Left ventricle myocardium inferior (tissue), 1 donor: ENCODE measurements around the gene NINJ2. TPM values are rescaled to one million over a fixed set of nuclear protein-coding genes. Genes with fewer than 3 reads are reported as not detected.

ENCODE experiments used
- DNase-seq: peaks from one replicate; pipeline ENCODE4 v3.0.0-alpha.2; 2020
- H3K27ac ChIP-seq: fragments of 200-600 bp; replicated peaks from 2 replicates; pipeline ENCODE4 v1.8.0; 2021
- H3K27me3 ChIP-seq: fragments of 200-600 bp; 2 replicates; pipeline ENCODE4 v1.8.0; 2021; ENCODE audit warnings: low read depth
- H3K36me3 ChIP-seq: fragments of 200-600 bp; 2 replicates; pipeline ENCODE4 v1.8.0; 2021
- H3K4me1 ChIP-seq: fragments of 200-600 bp; 2 replicates; pipeline ENCODE4 v1.8.0; 2021
- H3K4me3 ChIP-seq: fragments of 200-600 bp; 2 replicates; pipeline ENCODE4 v1.8.0; 2021; ENCODE audit warnings: mild to moderate bottlenecking, moderate library complexity
- H3K9me3 ChIP-seq: fragments of 200-600 bp; replicated peaks from 2 replicates; pipeline ENCODE4 v1.8.0; 2021
- intact Hi-C: fragments of 100-400 bp; cut with micrococcal nuclease; formaldehyde crosslinking; loops from one replicate; pipeline ENCODE4 v1.11.0; 2022
- total RNA-seq: library from RNA; stranded (reverse); fragmentation: NEBNext Ultra II Directional; extraction: Animal tissue kit (Norgen Biotek cat#: 25700); gene quantifications from one replicate; pipeline ENCODE4 v1.2.1, GENCODE V29; 2021
- TF ChIP-seq, protein P1 (sequence below): fragments of 200-600 bp; IDR thresholded peaks from 2 replicates; pipeline ENCODE4 v1.8.0; 2021; ENCODE audit warnings: antibody characterized with exemption, mild to moderate bottlenecking, borderline replicate concordance
- donor health status: DM: no; HTN: yes; CAD: no; lungs with severe emphysema.

NINJ2 gene
- total RNA-seq, 1 donor from 2014 or later, result 4.6 TPM

DNA sequence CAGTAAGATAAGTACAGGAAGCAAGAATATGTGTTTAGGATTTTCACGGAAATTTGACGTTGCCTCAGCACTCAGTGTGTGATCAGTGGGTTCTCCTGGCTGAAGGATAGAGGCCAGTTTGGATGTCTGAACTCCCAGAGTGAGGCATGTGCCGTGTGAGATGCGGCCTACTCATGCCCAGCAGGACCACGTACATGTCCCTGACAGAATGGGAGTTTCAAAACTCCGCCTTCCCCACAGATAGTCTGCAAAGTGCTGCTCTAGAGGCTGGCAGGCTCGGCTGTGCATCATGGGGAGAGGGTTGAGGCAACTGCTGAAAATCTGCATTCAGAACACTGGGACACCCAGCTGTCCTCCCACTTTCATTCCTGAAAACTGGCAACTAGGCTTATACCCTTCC is 58.3 kb downstream of the NINJ2 start:
- intact Hi-C loops, result no loop called here
- peaks cover 55% of the 10 kb centered on the region for H3K4me1 ChIP-seq
- TF ChIP-seq, protein P1, sequence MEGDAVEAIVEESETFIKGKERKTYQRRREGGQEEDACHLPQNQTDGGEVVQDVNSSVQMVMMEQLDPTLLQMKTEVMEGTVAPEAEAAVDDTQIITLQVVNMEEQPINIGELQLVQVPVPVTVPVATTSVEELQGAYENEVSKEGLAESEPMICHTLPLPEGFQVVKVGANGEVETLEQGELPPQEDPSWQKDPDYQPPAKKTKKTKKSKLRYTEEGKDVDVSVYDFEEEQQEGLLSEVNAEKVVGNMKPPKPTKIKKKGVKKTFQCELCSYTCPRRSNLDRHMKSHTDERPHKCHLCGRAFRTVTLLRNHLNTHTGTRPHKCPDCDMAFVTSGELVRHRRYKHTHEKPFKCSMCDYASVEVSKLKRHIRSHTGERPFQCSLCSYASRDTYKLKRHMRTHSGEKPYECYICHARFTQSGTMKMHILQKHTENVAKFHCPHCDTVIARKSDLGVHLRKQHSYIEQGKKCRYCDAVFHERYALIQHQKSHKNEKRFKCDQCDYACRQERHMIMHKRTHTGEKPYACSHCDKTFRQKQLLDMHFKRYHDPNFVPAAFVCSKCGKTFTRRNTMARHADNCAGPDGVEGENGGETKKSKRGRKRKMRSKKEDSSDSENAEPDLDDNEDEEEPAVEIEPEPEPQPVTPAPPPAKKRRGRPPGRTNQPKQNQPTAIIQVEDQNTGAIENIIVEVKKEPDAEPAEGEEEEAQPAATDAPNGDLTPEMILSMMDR, result no peak
- no peaks in the 10 kb centered on the region for H3K27me3 ChIP-seq
- DNase-seq, result no peak
- H3K27ac ChIP-seq, result peak overlapping the region; percentile 51
- H3K9me3 ChIP-seq, result no peaks in the 10 kb centered on the region
- no peak overlapping the region for H3K4me3 ChIP-seq
- H3K36me3 ChIP-seq, result no peaks in the 10 kb centered on the region

DNA sequence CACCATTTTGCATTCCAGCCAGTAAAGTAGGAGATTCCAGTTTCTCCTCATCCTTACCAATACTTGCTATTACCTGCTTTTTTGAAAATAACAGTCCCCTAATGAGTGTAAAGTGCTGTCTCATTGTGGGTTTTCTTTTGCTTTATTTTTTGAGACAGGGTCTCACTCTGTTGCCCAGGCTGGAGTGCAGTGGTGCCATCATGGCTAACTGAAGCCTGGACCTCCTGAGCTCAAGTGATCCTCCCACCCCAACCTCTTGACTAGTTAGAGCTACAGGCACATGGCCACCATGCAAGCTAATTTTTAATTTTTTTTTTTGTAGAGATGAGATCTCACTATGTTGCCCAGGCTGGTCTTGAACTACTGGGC is 60.6 kb downstream of the NINJ2 start:
- intact Hi-C loops, result no loop called here
- TF ChIP-seq, protein P1, result no peak
- H3K9me3 ChIP-seq, result no peaks in the 10 kb centered on the region
- no peak for DNase-seq
- H3K27me3 ChIP-seq, result no peaks in the 10 kb centered on the region
- peaks cover 42% of the 10 kb centered on the region for H3K4me1 ChIP-seq
- no peak overlapping the region for H3K27ac ChIP-seq
- no peak overlapping the region for H3K4me3 ChIP-seq
- no peaks in the 10 kb centered on the region for H3K36me3 ChIP-seq

DNA sequence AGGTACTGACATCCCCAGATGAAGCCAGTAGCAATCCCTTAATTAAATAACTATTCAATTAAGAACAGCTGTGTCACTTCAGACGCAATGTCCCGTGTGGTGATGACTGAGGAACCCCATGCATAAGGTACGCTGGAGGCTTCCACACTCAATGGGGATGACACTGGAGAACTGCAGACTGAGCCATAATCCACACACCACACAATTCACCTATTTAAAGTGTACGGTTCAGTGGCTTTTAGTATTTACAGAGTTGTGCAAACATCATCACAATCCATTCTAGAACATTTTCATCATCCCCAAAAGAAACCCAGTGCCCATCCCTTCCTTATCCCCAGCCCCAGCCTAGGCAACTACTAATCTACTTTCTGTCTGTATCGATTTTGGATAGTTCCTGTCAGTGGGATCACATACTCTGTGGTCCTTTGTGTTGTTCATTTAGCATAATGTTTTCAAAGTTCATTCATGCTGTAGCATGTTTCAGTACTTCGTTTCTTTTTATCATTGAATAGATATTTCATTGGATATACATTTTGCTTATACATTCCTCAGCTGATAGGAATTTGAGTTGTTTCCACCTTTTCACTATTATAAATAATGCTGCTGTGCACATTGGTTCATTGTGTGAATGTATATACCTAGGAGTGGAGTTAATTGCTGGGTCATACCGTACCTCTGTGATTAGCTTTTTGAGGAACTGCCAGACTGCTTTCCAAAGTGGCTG is 61.1 kb downstream of the NINJ2 start:
- Histone ChIP-seq H3K9me3 (no peaks in the 10 kb centered on the region), H3K4me1 (peaks cover 37% of the 10 kb centered on the region), H3K36me3 (no peaks in the 10 kb centered on the region), H3K4me3 (no peak overlapping the region), H3K27ac (no peak overlapping the region), H3K27me3 (no peaks in the 10 kb centered on the region)
- intact Hi-C loops, result no loop called here
- TF ChIP-seq, protein P1, result no peak
- no peak for DNase-seq

DNA sequence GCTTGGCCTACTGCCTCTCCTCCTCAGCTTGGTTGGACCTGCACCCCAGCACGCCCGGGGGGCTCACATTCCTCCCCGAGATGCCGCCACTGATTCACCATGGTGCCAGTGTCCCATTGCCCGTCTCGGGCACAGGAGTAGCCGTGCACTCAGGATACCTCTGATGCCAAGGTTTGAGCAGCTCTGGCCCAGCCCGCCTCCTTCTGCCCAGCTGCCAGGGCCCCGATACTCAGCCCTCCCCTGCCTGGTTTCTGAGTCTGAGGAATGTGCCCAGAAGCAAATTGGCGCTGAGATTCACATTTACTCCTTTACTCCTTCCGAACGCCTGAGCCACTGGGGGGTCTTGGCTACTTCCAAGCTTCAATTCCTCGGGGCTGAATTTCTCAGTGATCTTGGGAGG is 63.5 kb downstream of the NINJ2 start:
- no peaks in the 10 kb centered on the region for H3K36me3 ChIP-seq
- intact Hi-C loops, result no loop called here
- no peaks in the 10 kb centered on the region for H3K27me3 ChIP-seq
- no peak overlapping the region for H3K27ac ChIP-seq
- H3K4me3 ChIP-seq, result no peak overlapping the region
- no peaks in the 10 kb centered on the region for H3K9me3 ChIP-seq
- peaks cover 21% of the 10 kb centered on the region for H3K4me1 ChIP-seq
- TF ChIP-seq, protein P1, result no peak
- no peak for DNase-seq

DNA sequence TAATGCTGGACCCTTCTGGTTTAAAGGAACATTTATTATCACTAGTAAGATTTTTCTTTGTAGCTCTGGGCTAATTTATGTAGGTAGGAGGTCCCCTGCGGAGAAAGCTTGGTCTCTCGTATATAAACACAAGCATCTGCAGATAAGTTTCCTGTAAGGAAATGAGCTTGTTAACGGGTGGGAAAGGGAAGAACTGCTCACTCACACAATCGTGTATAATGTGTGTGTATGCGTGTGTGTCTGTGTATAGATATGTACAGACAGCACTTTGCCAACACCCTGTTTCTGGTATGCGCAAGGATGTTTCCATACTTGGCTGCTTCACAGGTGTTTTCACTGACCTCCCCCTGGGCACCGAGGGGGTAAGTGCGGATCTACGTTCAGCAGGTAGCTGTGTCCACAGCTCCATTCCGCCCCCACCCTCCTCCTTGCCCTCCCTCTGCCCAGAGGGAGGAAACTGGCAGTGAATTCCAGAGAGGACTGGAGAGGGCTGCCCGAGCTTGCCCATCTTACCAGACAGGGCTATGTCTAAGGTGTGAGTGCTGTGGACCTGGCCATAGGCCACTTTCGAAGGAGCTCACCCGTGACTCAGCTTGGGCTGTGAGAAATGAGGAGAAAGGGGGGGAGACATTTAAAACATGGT is 65.2 kb downstream of the NINJ2 start:
- TF ChIP-seq, protein P1, result no peak
- no peaks in the 10 kb centered on the region for H3K36me3 ChIP-seq
- intact Hi-C loops, result no loop called here
- H3K4me3 ChIP-seq, result no peak overlapping the region
- no peaks in the 10 kb centered on the region for H3K9me3 ChIP-seq
- H3K27me3 ChIP-seq, result no peaks in the 10 kb centered on the region
- no peak overlapping the region for H3K27ac ChIP-seq
- no peak for DNase-seq
- H3K4me1 ChIP-seq, result peaks cover 26% of the 10 kb centered on the region
